ENCODE results near the gene SYS1.

- TF ChIP-seq POLR2A (IDR thresholded peaks at IDR 0.05) (peak; percentile 78), CTCF (IDR thresholded peaks at IDR 0.05) (no peak)
These were observed 3.4 kb upstream of the SYS1 start for GRCh38 chr20:45359406-45360148.

Measured in right lobe of liver (tissue), 4 donors.